ENCODE measurements around the gene DNAJB9.
A peak's percentile ranks its signal among the peaks of the same experiment; 100 is the strongest.

DNAJB9 gene

DNA sequence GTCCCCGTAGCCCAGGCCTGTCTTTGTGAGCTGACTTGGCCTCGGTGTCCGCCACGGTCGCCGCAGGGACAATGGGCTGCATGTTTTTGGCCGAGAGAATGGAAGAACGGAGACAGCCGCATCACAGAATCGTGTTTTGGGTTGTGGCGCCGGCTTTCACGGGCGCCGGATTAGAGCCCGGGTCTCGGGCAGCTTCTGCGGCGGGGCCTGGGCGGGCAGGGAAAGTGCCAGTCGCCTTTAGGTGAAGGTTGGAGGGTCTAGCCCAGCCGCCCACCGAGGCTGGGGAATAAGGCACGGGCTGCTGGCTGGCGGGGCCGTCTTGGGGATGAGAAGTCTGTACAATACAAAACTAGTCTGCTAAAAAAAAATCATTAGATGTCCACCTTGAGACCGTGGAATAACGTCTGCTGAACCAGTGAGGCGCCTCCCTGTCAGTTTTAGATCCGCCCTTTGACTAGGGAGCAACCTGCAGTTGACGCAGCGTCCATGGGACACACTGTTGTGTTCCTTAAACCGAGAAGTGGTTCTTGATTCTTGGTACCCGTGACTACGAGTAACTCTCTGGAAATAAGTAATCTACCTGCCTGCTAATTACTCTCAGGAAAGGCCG is 577 bp downstream of the DNAJB9 start:
- DNase-seq, result peak; percentile 32

DNA sequence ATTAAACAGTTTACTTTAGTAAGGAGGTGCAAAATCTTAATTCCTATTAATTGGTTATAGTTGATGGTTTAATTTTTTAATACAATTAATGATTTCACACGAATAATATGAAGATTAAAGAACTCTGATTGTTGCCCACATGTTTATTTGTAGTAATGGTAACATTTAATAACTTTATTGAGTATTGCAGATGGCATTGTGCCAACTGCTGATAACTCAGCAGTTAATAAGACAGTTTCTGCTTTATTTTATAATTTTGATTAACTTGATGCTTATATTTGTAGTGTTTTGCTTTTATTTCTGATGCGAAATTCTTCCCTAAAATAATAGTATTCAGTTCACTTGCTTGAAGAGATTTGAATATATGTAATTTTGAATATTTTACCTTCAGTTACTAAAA is 2.8 kb downstream of the DNAJB9 start:
- no peak for DNase-seq

DNA sequence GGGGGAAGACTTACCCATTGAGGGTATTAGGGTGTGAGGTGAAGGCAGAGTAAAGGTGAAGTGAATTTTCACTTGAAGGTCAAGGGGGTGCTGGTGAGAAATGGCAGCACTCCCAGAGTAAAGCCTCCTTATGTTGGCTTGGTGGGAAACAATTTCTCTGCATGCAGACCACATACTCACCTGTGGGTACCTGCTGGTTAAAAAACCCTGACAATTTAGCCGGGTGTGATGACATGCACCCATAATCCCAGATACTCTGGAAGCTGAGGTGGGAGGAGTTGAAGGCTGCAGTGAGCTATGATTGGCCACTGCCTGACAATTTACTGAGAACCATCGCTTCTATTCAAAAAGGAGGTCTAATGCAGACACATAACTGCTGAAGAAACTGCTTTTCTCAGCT is 5.5 kb downstream of the DNAJB9 start:
- DNase-seq, result no peak

DNA sequence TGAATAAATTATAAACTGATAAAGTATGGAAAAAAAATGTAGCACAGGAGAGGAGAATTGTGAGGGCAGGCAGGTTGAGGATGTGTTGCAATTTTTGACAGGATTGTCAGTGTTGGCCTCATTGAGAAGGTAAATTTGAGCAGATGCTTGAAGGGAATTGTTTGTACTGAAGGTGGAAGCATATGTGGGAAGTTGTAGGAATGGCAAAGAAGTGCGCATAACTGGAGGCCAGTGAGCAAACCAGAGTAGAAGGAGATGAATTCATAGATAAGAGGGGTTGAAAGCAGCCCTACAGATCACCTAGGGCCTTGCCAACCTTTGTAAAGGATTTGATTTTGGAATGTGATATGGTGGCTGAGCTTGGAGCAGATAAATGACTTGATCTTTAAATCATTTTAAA is 6.4 kb downstream of the DNAJB9 start:
- DNase-seq, result no peak

DNA sequence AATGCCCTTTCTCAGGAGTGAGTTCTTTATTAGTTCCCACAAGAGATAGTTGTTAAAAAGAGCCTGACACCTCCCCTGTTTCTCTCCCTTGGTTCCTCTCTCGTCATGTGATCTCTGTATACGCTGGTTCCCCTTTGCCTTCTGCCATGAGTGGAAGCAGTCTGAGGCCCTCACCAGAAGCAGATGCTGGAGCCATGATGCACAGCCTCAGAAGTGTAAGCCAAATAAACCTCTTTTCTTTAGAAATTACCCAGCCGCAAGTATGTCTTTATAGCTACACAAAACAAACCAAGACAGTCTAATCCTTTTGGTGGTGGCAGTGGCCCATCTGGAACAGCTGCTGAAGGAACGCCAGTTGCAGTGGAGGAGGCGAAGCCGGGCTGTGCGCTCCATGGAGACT is 9.3 kb downstream of the DNAJB9 start:
- no peak for DNase-seq

DNA sequence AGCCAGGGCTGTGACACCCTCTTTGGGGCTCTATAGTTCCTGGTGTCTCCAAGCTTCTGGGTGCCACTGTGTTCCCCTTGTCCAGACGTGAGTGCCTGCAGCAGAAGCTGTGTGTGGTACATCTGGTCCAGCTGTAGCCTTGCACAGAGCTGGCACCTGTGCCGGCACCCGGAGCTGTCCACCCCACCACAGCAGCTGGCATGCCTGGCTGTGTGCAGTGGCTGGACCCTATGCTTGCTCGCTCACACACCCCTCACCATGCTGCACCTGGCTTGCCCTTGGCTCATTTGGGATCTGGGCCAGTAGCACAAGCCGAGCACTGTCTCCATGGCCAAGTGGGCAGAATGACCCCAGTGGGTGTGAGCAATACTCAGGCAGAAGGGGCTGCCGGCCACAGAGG is 10.6 kb downstream of the DNAJB9 start:
- no peak for DNase-seq

DNA sequence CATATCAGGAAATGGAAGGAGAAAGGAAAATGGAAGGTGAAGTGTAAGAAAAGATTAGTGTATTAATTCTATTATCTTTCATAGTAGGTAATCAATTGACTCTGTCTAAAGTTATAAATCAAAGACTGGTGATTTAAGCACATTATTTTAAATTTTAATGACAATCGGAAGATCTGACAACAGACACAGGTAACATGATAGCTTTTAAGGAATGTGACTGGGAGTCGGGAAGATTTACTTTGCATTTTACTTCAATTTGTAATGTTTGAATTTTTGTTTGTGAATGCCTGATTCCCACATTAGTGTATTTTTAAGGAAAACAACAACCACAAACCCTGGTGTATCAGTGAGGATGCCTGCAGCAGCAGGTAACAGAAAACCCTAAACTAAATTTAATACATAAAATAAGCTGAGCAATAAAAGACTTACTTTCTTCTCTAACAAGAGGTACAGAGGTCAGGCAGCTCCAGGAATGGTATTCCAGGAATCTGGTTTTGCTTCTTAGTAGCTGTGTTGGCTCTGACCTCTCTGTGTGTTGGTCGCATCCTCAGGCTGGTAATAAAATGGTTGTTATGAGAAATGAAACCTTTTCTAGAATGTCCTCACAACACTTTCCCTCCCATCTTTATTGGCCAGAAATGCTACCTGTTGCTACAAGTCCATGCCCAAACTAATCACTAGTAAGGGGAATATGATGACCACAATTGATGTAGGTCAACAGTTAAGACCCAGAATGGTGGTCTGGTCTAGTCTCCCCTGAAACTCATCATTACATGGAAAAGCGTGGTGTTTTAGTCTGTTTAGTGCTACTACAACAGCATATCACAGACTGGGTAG is 12.2 kb downstream of the DNAJB9 start:
- no peak for DNase-seq

DNA sequence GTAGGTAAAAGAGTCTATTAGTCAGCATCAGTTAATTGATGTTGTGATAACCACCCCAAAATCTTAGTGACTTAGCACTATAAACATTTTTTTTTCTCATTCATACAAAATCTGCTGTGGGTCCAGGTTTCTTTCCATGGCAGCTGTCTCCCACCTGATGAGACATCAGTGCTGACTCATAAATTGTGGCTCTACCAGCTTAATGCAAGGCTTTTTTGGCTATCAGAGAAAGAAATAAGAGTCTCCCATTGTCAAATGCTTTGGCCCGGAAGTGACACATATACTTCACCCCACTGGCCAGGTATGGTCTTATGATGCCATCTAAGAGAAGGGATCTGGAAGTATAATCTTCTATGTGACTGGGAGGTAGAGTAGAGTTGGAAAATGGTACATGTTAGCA is 14.5 kb downstream of the DNAJB9 start:
- no peak for DNase-seq

DNA sequence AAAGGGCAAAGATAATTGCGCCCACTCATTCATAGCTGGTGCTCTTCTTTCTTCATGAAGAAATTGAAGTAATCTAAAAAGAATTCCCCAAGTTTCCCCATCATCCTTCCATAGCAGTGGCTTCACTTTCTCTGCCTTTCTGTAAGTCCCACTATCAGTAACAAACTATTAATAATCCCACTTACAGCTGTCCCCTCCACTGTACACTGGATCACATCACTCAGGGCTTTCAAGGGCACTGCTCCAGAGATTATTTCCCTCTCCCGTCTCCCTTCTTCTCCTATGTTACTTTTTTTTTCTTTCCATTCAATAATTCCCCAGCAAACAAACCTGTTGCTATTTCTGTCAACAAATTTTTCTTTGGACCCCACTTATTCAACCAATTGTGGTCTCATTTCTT is 16.2 kb downstream of the DNAJB9 start:
- no peak for DNase-seq

DNA sequence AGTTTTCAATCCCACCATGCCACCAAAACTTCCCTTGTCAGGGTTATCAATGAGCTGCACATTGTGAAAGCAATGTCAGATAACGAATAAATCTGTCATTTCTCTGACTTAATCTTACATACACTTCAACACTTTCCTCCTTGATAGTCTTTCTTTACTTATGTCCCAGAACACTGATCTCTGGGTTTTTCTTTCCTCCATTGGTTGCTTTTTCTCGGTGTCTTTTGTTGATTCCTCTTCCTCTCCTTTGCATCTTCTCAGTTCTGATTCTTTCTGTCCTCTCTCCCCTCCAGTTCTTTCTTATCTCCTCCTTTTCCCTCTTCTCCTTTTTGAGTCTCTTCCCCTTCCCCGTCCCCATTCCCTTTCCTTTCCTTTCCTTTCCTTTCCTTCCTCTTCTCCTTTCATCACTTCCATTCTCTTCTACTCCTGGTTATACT is 16.6 kb downstream of the DNAJB9 start:
- DNase-seq, result no peak

DNA sequence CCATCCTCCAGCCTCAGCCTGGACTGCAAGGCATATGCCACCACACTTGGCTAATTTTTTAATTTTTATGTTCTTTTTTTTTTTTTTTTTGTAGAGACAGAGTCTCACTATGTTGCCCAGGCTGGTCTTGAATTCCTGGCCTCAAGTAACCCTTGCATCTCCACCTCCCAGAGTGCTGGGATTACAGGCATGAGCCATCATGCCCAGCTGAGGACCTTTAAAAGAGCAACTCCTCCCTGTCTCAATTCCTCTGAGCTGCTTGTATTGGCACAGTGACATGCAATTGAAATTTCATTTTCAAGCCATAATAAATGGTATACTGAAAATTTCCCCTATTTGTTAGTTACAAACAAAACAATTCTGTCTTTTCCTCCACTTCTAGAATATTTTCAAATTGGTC is 19.5 kb downstream of the DNAJB9 start:
- no peak for DNase-seq

DNA sequence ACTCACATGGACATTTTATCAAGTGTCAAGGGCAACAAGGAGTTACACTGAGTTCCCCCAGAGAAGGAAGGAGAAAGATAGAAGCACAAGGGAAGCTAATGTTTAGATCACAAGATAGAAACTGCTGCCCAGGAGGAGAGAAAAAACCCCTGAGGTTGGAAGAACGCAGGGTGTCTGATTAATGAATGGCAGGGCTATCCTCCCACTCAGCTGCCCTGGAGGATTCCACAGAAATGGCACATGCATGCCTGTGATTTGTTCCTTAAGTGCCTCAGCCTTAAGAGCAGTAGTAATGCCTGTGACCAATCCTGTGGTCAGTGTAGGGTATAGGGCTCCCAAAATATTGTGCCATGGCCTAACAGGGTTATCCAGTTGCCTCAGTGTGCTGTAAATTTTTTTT is 20.2 kb downstream of the DNAJB9 start:
- no peak for DNase-seq

DNA sequence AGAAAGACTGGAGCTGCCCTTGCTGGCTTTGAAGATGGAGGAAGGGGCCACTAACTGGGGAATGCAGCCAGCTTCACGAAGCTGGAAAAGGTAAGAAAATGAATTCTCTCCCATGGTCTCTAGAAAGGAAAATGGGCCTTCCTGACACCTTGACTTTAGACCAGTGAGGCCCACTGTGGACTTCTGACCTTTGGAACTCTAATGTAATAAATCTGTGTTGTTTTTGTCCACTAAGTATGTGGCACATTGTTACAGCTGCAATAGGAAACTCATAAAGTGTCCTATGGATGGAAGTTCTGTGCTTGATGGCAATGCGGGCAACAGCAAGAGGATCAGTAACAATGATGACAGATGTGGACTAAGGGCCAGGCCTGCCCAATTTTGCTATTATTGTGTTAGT is 20.9 kb downstream of the DNAJB9 start:
- no peak for DNase-seq

DNA sequence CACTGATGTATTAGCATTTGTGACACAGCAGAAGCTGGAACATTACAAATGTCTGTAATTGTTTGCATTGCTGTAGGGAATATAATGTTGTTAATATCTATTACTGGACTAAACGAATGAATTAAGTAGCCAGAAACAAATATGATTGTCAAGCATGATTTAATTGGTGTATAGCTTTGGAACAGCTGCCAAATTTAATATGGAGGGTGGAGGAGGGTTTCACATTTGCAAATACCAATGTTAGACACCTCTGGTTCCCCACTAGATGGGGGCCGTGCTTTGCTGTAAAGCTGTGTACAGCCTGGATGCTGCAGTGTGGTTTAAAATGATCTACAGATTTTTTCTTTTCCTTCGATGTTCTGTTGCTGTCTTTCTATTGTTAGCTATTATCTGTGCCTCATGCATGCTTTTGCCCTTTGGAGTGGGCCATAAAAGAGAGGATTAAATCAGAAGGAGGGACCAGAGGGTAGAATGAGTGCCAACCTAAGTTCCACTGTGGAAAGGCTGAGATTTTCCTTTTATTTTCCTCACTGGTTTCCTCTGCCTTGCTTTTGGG is 23.1 kb downstream of the DNAJB9 start:
- no peak for DNase-seq

DNA sequence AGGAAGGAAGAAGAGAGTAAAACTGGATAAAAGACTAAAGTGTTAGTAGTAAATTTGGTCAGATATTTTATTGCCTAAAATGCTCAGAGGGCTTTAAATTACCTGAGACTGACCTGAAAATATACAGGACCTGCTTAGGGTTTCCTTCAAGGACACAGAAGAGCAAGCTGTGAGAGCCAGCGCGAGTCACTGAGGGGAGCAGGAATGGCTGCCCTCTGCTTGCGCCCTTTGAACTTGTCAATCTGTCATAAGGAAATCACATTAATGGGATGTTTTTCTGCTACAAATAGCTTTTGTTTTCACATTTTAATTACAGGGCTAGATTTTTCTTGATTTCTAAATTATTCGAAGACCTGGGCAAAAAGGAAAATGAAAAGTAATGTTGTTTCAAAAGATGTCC is 26.9 kb downstream of the DNAJB9 start:
- no peak for DNase-seq

DNA sequence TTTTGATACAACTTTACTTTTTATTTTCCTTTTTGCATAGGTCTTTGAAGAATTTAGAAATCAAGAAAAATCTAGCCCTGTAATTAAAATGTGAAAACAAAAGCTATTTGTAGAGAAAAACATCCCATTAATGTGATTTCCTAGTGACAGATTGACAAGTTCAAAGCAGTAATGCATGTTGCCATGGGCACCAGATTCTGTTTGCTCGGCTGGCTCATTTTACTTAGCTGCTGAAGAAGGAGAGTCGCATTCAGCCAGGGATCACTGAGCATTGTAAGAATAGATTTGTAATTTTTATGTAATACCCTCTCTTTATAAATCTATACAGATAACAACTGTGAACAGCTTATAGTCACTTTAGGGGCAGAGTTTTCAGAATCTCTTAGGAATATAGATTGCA is 28.5 kb downstream of the DNAJB9 start:
- no peak for DNase-seq

DNA sequence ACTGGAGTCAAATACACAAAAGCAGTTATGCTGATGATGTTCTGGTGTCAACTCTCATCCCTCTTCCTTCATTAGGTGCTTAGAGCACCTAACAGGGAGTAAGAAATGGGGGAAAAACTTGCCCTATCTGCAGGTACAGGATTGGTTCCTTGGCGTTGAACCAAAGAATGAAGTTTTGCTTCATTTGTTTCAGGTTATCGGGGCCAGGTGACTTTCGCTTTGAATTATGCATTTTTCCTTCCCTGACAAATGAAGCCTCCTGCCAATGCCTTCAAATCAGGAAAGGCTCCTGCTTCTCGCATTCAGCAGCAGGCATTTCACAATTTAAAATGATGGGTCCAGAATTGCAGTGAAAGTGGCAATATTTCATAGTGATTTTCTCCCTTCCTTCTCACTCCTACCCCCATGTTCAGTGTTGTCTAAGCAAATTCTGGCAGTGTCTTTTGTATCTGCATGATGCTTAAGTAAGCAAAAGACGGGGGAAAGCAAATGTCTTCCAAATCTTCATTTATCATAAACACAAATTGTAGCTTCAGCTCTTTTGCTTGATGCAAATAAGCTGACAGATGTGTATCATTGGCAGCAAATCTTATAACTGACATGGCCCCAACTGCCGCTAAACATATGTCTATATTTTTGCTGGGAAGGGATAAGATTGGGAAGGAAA is 29.4 kb downstream of the DNAJB9 start:
- no peak for DNase-seq

DNA sequence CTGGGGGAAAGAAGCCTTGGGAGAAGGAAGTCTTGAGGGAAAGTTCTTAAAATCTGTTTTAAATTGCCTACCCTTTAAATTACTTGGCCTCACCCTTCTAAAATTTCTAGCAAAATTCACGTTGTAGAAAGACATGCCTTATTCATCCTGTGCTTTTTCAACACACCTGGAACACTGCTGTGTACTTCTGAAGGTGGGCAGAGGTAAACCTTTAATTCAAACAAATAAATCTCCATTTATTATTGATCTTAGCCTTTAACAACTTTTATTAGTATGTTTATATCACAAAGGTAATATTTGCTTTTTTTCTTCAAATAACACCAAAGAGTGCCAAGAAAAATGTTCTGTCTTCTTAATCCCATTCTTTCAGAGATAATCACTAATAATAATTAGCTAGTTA is 30.7 kb downstream of the DNAJB9 start:
- DNase-seq, result no peak

DNA sequence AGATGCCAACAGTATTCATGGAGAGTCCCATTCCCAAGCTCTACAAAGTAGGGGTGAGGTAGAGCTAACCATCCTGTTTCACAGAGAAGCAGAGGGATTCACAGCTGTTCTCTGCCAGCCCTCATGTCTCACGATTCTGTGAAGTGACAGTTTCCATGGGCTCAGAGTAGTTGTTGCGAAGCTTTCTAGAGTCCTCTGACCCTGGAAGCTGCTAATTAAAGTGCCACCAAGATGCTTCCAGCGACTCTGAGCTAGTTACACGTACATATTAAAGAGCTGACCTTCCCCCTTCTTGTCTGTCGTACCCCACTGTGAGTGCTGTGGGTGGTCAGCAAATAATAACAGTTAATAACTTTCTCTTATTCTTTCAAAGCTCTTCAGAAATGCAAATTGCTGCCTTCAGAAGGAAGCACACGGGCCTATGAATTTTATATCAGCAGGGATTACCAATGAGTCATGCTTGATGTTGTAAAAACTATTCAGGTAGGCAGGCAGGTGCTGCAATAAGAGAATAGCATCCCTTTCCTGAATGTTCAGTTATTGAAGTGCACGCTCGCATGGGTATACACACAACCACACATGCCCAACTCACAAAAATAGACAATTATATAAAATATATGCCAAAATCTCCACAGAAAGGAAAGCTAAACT is 34.1 kb downstream of the DNAJB9 start:
- DNase-seq, result no peak

DNA sequence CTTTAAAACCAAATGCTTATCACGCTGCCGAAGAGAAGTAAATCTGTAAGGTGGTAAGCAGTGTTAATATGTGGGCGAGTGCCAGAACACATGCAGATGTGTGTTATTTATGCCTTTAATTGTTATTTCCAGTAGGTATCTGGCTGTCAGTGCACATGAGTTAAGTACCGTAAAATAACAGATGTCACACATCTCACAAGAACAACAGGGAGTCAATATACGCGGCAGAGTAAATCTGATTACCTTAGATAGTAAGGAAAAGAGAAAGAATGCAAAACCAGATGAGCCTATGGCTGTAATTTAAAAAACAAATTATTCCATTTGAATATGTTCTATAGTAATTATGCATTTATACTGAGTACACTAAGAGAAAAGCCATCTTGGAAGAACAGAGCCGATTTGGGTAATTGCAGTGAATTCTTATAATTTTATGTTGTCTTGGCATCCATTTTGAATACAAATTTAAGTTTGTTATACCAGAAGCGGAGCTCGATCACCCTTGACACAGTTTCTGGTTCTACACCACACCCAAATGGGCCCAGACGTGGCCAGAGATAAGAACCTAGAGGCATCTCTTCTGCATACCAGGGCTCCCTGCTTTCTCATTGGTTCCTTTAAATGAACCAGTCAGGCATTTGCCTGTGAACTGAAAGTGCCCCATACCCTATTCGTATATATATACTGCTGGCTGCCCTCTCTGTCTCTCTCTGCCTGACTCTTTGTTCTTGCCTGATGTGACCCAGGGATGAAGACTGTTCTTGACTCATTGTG is 34.8 kb downstream of the DNAJB9 start:
- no peak for DNase-seq

DNA sequence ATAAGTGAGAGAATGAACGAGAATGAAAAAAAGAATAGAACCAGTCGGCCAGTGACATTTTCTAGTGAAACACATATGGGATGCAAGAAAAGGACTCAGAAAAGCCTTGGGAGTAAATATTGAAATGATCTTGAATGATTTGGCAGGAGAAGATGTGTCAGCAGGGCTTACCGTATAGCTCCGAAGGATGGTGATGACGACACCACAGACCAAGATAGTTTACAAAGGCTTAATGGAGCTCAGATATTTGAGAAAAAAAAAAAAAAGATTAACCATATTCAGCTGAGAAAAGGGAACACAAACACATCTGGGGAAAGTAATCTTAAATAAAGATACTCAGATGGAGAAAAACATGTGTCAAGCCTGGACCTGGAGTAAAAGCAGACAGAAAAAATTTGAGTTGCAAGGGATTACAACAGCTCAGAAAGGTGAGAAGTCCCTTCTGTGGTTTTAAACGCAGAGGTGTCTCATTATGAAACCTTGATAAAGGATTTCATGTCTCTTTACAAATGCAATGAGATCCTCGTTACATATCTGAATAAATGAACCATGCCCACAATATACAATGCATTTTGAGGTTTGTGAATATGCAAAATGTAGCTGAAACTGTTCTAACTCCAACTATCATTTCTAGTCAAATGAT is 36.0 kb downstream of the DNAJB9 start:
- DNase-seq, result no peak

DNA sequence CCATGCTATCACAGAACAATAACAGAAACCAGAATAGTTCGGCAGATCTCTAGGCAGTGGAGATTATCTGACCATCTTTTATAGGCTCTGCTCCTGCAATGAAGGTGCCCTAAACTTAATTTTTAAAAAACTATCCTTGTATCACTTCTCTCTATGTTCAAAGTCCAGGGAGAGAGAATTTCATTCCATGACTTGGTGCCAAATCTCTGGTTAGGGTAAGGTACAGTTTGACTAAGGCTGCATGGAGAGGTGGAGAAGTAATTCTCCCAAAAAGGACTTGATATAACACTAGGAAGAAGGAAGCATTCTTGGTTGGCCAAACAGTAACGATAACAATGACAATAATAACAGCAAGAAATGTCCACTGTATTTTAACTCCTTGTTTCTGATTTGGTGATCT is 40.0 kb downstream of the DNAJB9 start:
- DNase-seq, result no peak
